Measurements from ENCODE around the gene CD59. TPM values are rescaled to one million over a fixed set of nuclear protein-coding genes. Genes with fewer than 3 reads are reported as not detected.

Gene CD59
- total and polyA plus RNA-seq, 2 of the 4 experiments (the other 2 are of a cell fraction), result 765 to 1,140 TPM

DNA sequence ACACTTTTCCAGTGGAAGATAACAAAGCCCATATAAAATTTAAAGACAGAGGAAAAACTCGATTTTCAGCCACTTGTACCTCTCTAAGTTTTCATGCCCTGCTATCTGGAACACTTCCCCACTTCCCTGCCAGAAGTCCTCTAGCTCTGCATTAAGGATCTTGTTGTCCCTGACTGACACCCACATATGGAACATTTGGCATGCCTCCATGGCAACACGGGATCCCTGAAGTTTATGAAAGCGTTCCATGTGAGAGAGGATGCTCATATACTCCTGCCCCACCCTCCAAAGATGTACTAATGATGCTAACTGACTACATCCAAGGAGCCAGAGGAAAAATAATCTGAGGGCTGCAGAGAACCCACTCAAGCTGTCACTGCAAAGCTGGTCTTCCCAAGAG, 26.8 kb downstream of the CD59 start:
- no peaks in the 10 kb centered on the region for H3K27me3 ChIP-seq (ENCODE audit: control insufficient read depth, insufficient read depth, low read length)
- no peak for DNase-seq
- no peaks in the 10 kb centered on the region for H3K9me3 ChIP-seq (ENCODE audit: control insufficient read depth, insufficient read depth, low read length)
- peak overlapping the region in 1 of 2 experiments; percentile 37; a peak in 2 of 4 replicates for H4K8ac ChIP-seq (ENCODE audit: low read depth in 2 of 2, low read length in 2 of 2)
- H3K4ac ChIP-seq (ENCODE audit: low read depth, low read length), result peak overlapping the region; percentile 26; the same call in 1 of the 2 replicates
- H4K5ac ChIP-seq (ENCODE audit: low read depth, low read length), result peak overlapping the region; percentile 44; the same call in 1 of the 2 replicates
- no peak overlapping the region for H3K4me3 ChIP-seq (ENCODE audit: insufficient read depth, low read depth, low read length)
- no peak overlapping the region for H3K9ac ChIP-seq (ENCODE audit: low read depth, low read length)
- peaks cover 41% of the 10 kb centered on the region for H3K36me3 ChIP-seq (ENCODE audit: control insufficient read depth, insufficient read depth, low read length)
- H4K91ac ChIP-seq (ENCODE audit: insufficient read depth, low read depth, low read length), result no peak overlapping the region
- no peak overlapping the region for H3K18ac ChIP-seq (ENCODE audit: low read depth, low read length)
- H3K23ac ChIP-seq (ENCODE audit: low read depth, low read length), result peak overlapping the region; percentile 20; the same call in 1 of the 2 replicates
- no peak overlapping the region for H2BK15ac ChIP-seq (ENCODE audit: low read depth, low read length)
- WGBS, 2 experiments (ENCODE audit: extremely low coverage in 2 of 2, insufficient read length in 1 of 2), result 80% methylated on average over 1 of the region's 3 CpGs; no CpG with 5 or more reads in 1 of the 2 experiments
- H3K79me1 ChIP-seq (ENCODE audit: low read depth in 1 of 2, low read length in 2 of 2), result peaks cover 39 to 90% of the 10 kb centered on the region in 2 experiments
- H2AK9ac ChIP-seq (replicated peaks; ENCODE audit: low read depth, low read length, poor library complexity), result no peak overlapping the region
- peak overlapping the region; percentile 23; the same call in 1 of the 2 replicates for H2AK5ac ChIP-seq (ENCODE audit: low read depth, low read length)
- H2AFZ ChIP-seq (replicated peaks; ENCODE audit: low read length, poor library complexity), result no peak overlapping the region
- intact Hi-C loops (cut with micrococcal nuclease), result no loop called here
- H3K27ac ChIP-seq (ENCODE audit: insufficient read depth, low read length), result peak overlapping the region; percentile 4; the same call in 1 of the 2 replicates
- H3K9me1 ChIP-seq (ENCODE audit: insufficient read depth, low read length), result peaks cover 31% of the 10 kb centered on the region
- H2BK120ac ChIP-seq (ENCODE audit: low read depth, low read length), result no peak overlapping the region
- H2BK5ac ChIP-seq (ENCODE audit: low read depth, low read length, poor library complexity, severe bottlenecking), result no peak overlapping the region
- peak overlapping the region; percentile 31; the same call in 1 of the 2 replicates for H3K14ac ChIP-seq (replicated peaks; ENCODE audit: low read depth, low read length)
- no peak overlapping the region for H2BK20ac ChIP-seq (ENCODE audit: low read depth, low read length)
- ChIA-PET POLR2A (ENCODE audit: unreplicated experiment) (no interaction called here), CTCF (no interaction called here)
- no peak overlapping the region for H3K56ac ChIP-seq (ENCODE audit: extremely low read depth, insufficient read depth, low read length)
- in situ Hi-C loops (cut with MboI; ENCODE audit: low sequenced_read_pairs), result no loop called here
- peaks cover 13% of the 10 kb centered on the region for H3K4me1 ChIP-seq (ENCODE audit: control insufficient read depth, insufficient read depth, low read length)
- dilution Hi-C loops (cut with HindIII; ENCODE audit: low sequenced_read_pairs, unreplicated experiment), result no loop called here
- ATAC-seq (ENCODE audit: low read depth), result no peak
- no peak for TF ChIP-seq FOS (IDR thresholded peaks at IDR 0.05; ENCODE audit: low read depth, low read length)
- TF ChIP-seq CHD1 (IDR thresholded peaks at IDR 0.05; ENCODE audit: low read depth, low read length), result no peak
- no peak for TF ChIP-seq BHLHE40 (IDR thresholded peaks at IDR 0.05; ENCODE audit: low read depth, low read length)
- TF ChIP-seq, protein P1, sequence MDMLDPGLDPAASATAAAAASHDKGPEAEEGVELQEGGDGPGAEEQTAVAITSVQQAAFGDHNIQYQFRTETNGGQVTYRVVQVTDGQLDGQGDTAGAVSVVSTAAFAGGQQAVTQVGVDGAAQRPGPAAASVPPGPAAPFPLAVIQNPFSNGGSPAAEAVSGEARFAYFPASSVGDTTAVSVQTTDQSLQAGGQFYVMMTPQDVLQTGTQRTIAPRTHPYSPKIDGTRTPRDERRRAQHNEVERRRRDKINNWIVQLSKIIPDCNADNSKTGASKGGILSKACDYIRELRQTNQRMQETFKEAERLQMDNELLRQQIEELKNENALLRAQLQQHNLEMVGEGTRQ (IDR thresholded peaks at IDR 0.05; ENCODE audit: low read depth, low read length), result no peak
- TF ChIP-seq, protein P2, sequence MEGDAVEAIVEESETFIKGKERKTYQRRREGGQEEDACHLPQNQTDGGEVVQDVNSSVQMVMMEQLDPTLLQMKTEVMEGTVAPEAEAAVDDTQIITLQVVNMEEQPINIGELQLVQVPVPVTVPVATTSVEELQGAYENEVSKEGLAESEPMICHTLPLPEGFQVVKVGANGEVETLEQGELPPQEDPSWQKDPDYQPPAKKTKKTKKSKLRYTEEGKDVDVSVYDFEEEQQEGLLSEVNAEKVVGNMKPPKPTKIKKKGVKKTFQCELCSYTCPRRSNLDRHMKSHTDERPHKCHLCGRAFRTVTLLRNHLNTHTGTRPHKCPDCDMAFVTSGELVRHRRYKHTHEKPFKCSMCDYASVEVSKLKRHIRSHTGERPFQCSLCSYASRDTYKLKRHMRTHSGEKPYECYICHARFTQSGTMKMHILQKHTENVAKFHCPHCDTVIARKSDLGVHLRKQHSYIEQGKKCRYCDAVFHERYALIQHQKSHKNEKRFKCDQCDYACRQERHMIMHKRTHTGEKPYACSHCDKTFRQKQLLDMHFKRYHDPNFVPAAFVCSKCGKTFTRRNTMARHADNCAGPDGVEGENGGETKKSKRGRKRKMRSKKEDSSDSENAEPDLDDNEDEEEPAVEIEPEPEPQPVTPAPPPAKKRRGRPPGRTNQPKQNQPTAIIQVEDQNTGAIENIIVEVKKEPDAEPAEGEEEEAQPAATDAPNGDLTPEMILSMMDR (conservative IDR thresholded peaks at IDR 0.05; ENCODE audit: low read depth, low read length), result no peak
- TF ChIP-seq CEBPB (IDR thresholded peaks at IDR 0.05; ENCODE audit: low read depth, low read length), result no peak
- TF ChIP-seq MAZ (IDR thresholded peaks at IDR 0.05; ENCODE audit: borderline replicate concordance, low read depth, low read length), result no peak
- TF ChIP-seq MXI1 (IDR thresholded peaks at IDR 0.05; ENCODE audit: borderline replicate concordance, low read depth, low read length), result no peak
- TF ChIP-seq RCOR1 (IDR thresholded peaks at IDR 0.05; ENCODE audit: insufficient replicate concordance, low read length), result no peak
- no peak for TF ChIP-seq RAD21 (IDR thresholded peaks at IDR 0.05; ENCODE audit: low read length)
- TF ChIP-seq SMC3 (IDR thresholded peaks at IDR 0.05; ENCODE audit: low read depth, low read length), result no peak
- TF ChIP-seq MAFK (IDR thresholded peaks at IDR 0.05; ENCODE audit: low read depth, low read length), result no peak
- no peak for TF ChIP-seq NFE2L2 (IDR thresholded peaks at IDR 0.05; ENCODE audit: low read depth, low read length)
- TF ChIP-seq, protein P3, sequence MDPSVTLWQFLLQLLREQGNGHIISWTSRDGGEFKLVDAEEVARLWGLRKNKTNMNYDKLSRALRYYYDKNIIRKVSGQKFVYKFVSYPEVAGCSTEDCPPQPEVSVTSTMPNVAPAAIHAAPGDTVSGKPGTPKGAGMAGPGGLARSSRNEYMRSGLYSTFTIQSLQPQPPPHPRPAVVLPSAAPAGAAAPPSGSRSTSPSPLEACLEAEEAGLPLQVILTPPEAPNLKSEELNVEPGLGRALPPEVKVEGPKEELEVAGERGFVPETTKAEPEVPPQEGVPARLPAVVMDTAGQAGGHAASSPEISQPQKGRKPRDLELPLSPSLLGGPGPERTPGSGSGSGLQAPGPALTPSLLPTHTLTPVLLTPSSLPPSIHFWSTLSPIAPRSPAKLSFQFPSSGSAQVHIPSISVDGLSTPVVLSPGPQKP (IDR thresholded peaks at IDR 0.05; ENCODE audit: borderline replicate concordance, low read depth, low read length), result no peak
- BruUV-seq (replicated peaks), result no TSS peak
- H4K20me1 ChIP-seq (ENCODE audit: insufficient read depth, low read length), result peaks cover 22% of the 10 kb centered on the region; the same call in 1 of the 2 replicates
- H3K4me2 ChIP-seq (ENCODE audit: low read depth, low read length), result no peak overlapping the region
